ENCODE results near the gene PDGFRB.

The PDGFRB gene

GRCh38 chr5:150081541-150082283, 73.9 kb downstream of the PDGFRB start:
- Histone ChIP-seq H3K36me3 (ENCODE audit: control insufficient read depth in 5 of 5, insufficient read depth in 5 of 5, low read length in 5 of 5) (peaks cover 0 to 37% (median 0%) of the 10 kb centered on the region in 5 donors), H3K27ac (ENCODE audit: low read depth, low read length) (no peak overlapping the region), H3K9ac (ENCODE audit: low read length in 5 of 5) (peak overlapping the region in 1 of 5 donors; percentile 25), H3K4me1 (ENCODE audit: control insufficient read depth in 5 of 5, insufficient read depth in 5 of 5, low read length in 5 of 5) (peaks cover 0 to 40% (median 18%) of the 10 kb centered on the region in 5 donors), H3K9me3 (ENCODE audit: control insufficient read depth in 5 of 5, low read length in 5 of 5) (no peaks in the 10 kb centered on the region), H3K4me3 (ENCODE audit: low read depth in 1 of 5, low read length in 5 of 5) (peak overlapping the region in 2 of 5 donors; percentile 25 to 64), H3K27me3 (ENCODE audit: control insufficient read depth in 5 of 5, insufficient read depth in 4 of 5, low read length in 5 of 5) (no peaks in the 10 kb centered on the region)

DNA sequence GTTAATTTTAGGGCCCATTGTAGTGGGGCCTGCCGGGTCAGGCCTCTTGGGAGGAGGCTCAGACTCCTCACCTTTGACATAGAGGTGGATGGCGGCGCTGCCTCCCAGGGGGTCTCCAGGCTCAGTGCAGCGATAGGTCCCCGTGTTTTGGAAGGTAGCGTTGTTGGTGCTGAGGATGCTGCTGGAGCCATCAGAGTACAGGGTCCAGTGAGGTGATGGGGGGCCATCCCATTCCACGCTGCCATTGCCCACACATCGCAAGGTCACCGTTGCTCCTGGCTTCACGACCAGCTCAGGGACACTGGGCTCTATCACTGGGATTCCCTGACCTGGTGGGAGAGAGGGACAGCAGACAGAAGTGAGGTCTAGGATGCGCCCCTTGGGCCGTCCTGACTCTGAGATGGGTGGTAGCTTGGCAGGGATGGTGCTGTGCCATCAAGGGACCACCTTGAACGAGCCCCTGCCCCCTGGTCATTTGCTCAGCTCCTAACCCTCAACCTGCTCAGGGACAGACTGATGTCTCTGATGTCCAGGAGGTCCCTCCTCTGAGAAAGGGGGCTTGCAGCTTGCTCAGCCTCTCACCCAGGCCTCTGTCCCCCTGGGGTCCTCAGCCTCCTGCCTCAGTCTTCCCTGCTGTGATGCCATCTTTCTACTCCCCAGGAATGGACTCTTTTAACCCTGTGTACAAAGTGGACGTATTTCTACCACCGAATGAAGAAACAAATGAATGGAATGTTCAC, 74.8 kb downstream of the PDGFRB start:
- Histone ChIP-seq H3K36me3 (ENCODE audit: control insufficient read depth in 5 of 5, insufficient read depth in 5 of 5, low read length in 5 of 5) (peaks cover 0 to 41% (median 0%) of the 10 kb centered on the region in 5 donors), H3K27ac (ENCODE audit: low read depth, low read length) (no peak overlapping the region), H3K4me3 (ENCODE audit: low read depth in 1 of 5, low read length in 5 of 5) (no peak overlapping the region), H3K9ac (ENCODE audit: low read length in 5 of 5) (peak overlapping the region in 1 of 5 donors; percentile 25), H3K4me1 (ENCODE audit: control insufficient read depth in 5 of 5, insufficient read depth in 5 of 5, low read length in 5 of 5) (peaks cover 0 to 40% (median 18%) of the 10 kb centered on the region in 5 donors), H3K27me3 (ENCODE audit: control insufficient read depth in 5 of 5, insufficient read depth in 4 of 5, low read length in 5 of 5) (no peaks in the 10 kb centered on the region), H3K9me3 (ENCODE audit: control insufficient read depth in 5 of 5, low read length in 5 of 5) (no peaks in the 10 kb centered on the region)

GRCh38 chr5:150079909-150080461, 75.7 kb downstream of the PDGFRB start:
- no peaks in the 10 kb centered on the region for H3K9me3 ChIP-seq (ENCODE audit: control insufficient read depth in 5 of 5, low read length in 5 of 5)
- peaks cover 0 to 40% (median 18%) of the 10 kb centered on the region in 5 donors for H3K4me1 ChIP-seq (ENCODE audit: control insufficient read depth in 5 of 5, insufficient read depth in 5 of 5, low read length in 5 of 5)
- H3K9ac ChIP-seq (ENCODE audit: low read length in 5 of 5): no peak overlapping the region
- no peaks in the 10 kb centered on the region for H3K27me3 ChIP-seq (ENCODE audit: control insufficient read depth in 5 of 5, insufficient read depth in 4 of 5, low read length in 5 of 5)
- no peak overlapping the region for H3K4me3 ChIP-seq (ENCODE audit: low read depth in 1 of 5, low read length in 5 of 5)
- H3K36me3 ChIP-seq (ENCODE audit: control insufficient read depth in 5 of 5, insufficient read depth in 5 of 5, low read length in 5 of 5): peaks cover 0 to 50% (median 0%) of the 10 kb centered on the region in 5 donors
- H3K27ac ChIP-seq (ENCODE audit: low read depth, low read length): no peak overlapping the region

GRCh38 chr5:150078802-150079689, 76.6 kb downstream of the PDGFRB start:
- H3K36me3 ChIP-seq (ENCODE audit: control insufficient read depth in 5 of 5, insufficient read depth in 5 of 5, low read length in 5 of 5): peaks cover 0 to 53% (median 0%) of the 10 kb centered on the region in 5 donors
- no peak overlapping the region for H3K27ac ChIP-seq (ENCODE audit: low read depth, low read length)
- H3K9me3 ChIP-seq (ENCODE audit: control insufficient read depth in 5 of 5, low read length in 5 of 5): no peaks in the 10 kb centered on the region
- peak overlapping the region in 1 of 5 donors; percentile 6 for H3K4me3 ChIP-seq (ENCODE audit: low read depth in 1 of 5, low read length in 5 of 5)
- peaks cover 0 to 40% (median 18%) of the 10 kb centered on the region in 5 donors for H3K4me1 ChIP-seq (ENCODE audit: control insufficient read depth in 5 of 5, insufficient read depth in 5 of 5, low read length in 5 of 5)
- no peaks in the 10 kb centered on the region for H3K27me3 ChIP-seq (ENCODE audit: control insufficient read depth in 5 of 5, insufficient read depth in 4 of 5, low read length in 5 of 5)
- peak overlapping the region in 1 of 5 donors; percentile 2 for H3K9ac ChIP-seq (ENCODE audit: low read length in 5 of 5)

DNA sequence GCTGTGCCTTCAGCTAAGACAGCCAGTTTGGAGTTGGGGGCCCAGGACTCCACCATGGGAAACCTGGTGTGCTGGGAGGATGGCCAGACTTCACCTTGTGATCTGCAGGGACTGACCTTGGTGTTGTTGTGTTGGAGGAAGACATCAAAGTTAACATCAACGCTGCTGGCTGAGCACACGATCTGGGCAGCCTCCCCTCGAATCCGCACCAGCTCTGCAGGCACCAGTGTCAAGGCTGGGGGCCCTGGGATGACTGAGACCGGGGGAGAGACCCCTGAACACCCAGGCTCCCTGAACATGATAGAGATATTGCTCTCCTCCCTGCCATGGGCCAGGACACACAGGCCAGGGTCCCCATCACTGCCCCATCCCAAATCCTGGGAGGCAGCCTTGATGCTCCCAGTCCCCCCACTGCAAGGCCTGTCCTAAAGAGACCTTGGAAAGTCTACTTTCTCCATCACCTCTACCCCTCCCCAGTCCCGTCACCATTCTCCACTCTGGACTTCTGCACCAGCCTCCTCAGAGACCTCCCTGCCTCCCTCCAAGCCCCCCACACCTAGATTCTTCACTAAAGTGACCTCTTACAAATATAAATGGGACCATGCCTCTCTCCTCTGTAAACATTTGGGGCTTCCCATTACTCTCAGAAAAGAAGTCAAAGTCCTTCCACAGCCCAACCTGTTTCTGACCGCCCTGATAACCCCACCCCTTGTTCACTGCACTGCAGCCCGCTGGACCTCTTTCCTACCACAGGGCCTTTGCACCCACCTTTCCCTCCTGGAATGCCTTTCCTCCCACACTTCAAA, 77.4 kb downstream of the PDGFRB start:
- Histone ChIP-seq H3K4me1 (ENCODE audit: control insufficient read depth in 5 of 5, insufficient read depth in 5 of 5, low read length in 5 of 5) (peaks cover 0 to 40% (median 18%) of the 10 kb centered on the region in 5 donors), H3K36me3 (ENCODE audit: control insufficient read depth in 5 of 5, insufficient read depth in 5 of 5, low read length in 5 of 5) (peaks cover 0 to 55% (median 0%) of the 10 kb centered on the region in 5 donors), H3K9me3 (ENCODE audit: control insufficient read depth in 5 of 5, low read length in 5 of 5) (peaks cover 0 to 3% (median 0%) of the 10 kb centered on the region in 5 donors), H3K9ac (ENCODE audit: low read length in 5 of 5) (no peak overlapping the region), H3K27ac (ENCODE audit: low read depth, low read length) (no peak overlapping the region), H3K27me3 (ENCODE audit: control insufficient read depth in 5 of 5, insufficient read depth in 4 of 5, low read length in 5 of 5) (no peaks in the 10 kb centered on the region), H3K4me3 (ENCODE audit: low read depth in 1 of 5, low read length in 5 of 5) (no peak overlapping the region)

DNA sequence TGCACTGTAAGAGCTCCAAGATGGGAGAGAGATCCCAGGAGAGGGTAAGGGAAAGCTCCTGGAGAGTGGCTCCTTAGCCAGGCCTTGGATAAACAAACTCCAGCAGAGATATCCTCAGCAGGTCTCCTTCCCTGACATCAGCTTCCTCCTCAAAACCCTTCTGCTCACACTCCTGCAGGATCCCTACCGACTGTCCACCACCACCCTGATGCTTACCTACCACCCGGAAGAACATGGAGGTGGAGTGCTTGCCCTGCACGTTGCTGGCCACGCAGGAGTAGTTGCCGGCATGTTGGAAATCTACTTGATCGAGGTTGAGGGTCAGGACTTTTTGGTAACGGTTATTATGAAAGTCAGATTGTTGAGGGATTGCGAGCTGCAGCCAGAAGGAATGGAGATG, 78.6 kb downstream of the PDGFRB start:
- Histone ChIP-seq H3K4me1 (ENCODE audit: control insufficient read depth in 5 of 5, insufficient read depth in 5 of 5, low read length in 5 of 5) (peaks cover 0 to 31% (median 18%) of the 10 kb centered on the region in 5 donors), H3K36me3 (ENCODE audit: control insufficient read depth in 5 of 5, insufficient read depth in 5 of 5, low read length in 5 of 5) (peaks cover 0 to 62% (median 0%) of the 10 kb centered on the region in 5 donors), H3K9me3 (ENCODE audit: control insufficient read depth in 5 of 5, low read length in 5 of 5) (peaks cover 0 to 7% (median 0%) of the 10 kb centered on the region in 5 donors), H3K4me3 (ENCODE audit: low read depth in 1 of 5, low read length in 5 of 5) (no peak overlapping the region), H3K9ac (ENCODE audit: low read length in 5 of 5) (no peak overlapping the region), H3K27ac (ENCODE audit: low read depth, low read length) (no peak overlapping the region), H3K27me3 (ENCODE audit: control insufficient read depth in 5 of 5, insufficient read depth in 4 of 5, low read length in 5 of 5) (no peaks in the 10 kb centered on the region)

DNA sequence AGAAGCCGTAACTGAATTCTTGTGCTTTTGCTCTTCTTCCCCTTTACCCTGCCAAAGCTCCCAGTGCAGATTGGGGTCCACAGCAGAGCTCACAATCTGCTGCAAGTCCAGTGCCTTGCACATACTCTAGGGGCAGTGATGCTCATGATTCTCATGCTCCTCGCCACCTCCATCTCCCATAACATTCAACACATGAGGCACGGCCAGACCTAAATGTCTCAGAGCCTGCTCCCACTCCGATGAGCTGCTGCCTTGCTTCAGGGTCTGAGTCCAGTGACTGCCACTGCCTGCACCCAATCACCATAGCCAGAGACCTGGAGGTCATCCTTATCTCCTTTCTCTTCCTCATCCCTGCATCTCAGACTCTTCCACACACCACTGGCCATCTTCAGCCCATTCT, 79.8 kb downstream of the PDGFRB start:
- Histone ChIP-seq H3K4me3 (ENCODE audit: low read depth in 1 of 5, low read length in 5 of 5) (no peak overlapping the region), H3K4me1 (ENCODE audit: control insufficient read depth in 5 of 5, insufficient read depth in 5 of 5, low read length in 5 of 5) (peaks cover 0 to 20% (median 11%) of the 10 kb centered on the region in 5 donors), H3K27me3 (ENCODE audit: control insufficient read depth in 5 of 5, insufficient read depth in 4 of 5, low read length in 5 of 5) (no peaks in the 10 kb centered on the region), H3K36me3 (ENCODE audit: control insufficient read depth in 5 of 5, insufficient read depth in 5 of 5, low read length in 5 of 5) (peaks cover 0 to 62% (median 0%) of the 10 kb centered on the region in 5 donors), H3K9me3 (ENCODE audit: control insufficient read depth in 5 of 5, low read length in 5 of 5) (peaks cover 0 to 7% (median 0%) of the 10 kb centered on the region in 5 donors), H3K9ac (ENCODE audit: low read length in 5 of 5) (no peak overlapping the region), H3K27ac (ENCODE audit: low read depth, low read length) (no peak overlapping the region)

GRCh38 chr5:150075233-150075632, 80.4 kb downstream of the PDGFRB start:
- Histone ChIP-seq H3K9me3 (ENCODE audit: control insufficient read depth in 5 of 5, low read length in 5 of 5) (peaks cover 0 to 7% (median 0%) of the 10 kb centered on the region in 5 donors), H3K36me3 (ENCODE audit: control insufficient read depth in 5 of 5, insufficient read depth in 5 of 5, low read length in 5 of 5) (peaks cover 0 to 60% (median 0%) of the 10 kb centered on the region in 5 donors), H3K4me3 (ENCODE audit: low read depth in 1 of 5, low read length in 5 of 5) (no peak overlapping the region), H3K9ac (ENCODE audit: low read length in 5 of 5) (no peak overlapping the region), H3K4me1 (ENCODE audit: control insufficient read depth in 5 of 5, insufficient read depth in 5 of 5, low read length in 5 of 5) (peaks cover 0 to 14% (median 6%) of the 10 kb centered on the region in 5 donors), H3K27me3 (ENCODE audit: control insufficient read depth in 5 of 5, insufficient read depth in 4 of 5, low read length in 5 of 5) (no peaks in the 10 kb centered on the region), H3K27ac (ENCODE audit: low read depth, low read length) (no peak overlapping the region)

- Histone ChIP-seq H3K4me1 (ENCODE audit: control insufficient read depth in 5 of 5, insufficient read depth in 5 of 5, low read length in 5 of 5) (peaks cover 0 to 8% (median under 1%) of the 10 kb centered on the region in 5 donors), H3K4me3 (ENCODE audit: low read depth in 1 of 5, low read length in 5 of 5) (no peak overlapping the region), H3K9me3 (ENCODE audit: control insufficient read depth in 5 of 5, low read length in 5 of 5) (peaks cover 0 to 7% (median 0%) of the 10 kb centered on the region in 5 donors), H3K9ac (ENCODE audit: low read length in 5 of 5) (no peak overlapping the region), H3K27me3 (ENCODE audit: control insufficient read depth in 5 of 5, insufficient read depth in 4 of 5, low read length in 5 of 5) (no peaks in the 10 kb centered on the region), H3K27ac (ENCODE audit: low read depth, low read length) (no peak overlapping the region), H3K36me3 (ENCODE audit: control insufficient read depth in 5 of 5, insufficient read depth in 5 of 5, low read length in 5 of 5) (peaks cover 0 to 53% (median 0%) of the 10 kb centered on the region in 5 donors)
Observed at GRCh38 chr5:150073677-150074076, 82.0 kb downstream of the PDGFRB start.
